CD4-positive, alpha-beta T cell (primary cell): ENCODE measurements around the gene GARIN5A. TPM values are rescaled to one million over a fixed set of nuclear protein-coding genes. Genes with fewer than 3 reads are reported as not detected.

ENCODE experiments used
- ATAC-seq: fragments of 200-7000 bp; cut with Tn5 transposase; one replicate; pipeline ENCODE4 v1.10.0; 2022; ENCODE audit warnings: mild to moderate bottlenecking; ENCODE audit not compliant: poor library complexity
- CTCF ChIA-PET: fragments of 350-600 bp; sonication (Branson Sonifier 250); formaldehyde crosslinking; loops from one replicate; lab custom pipeline; 2021; ENCODE audit warnings: antibody characterized with exemption, inconsistent platforms; lab: Charles Lee
- POLR2A ChIA-PET: fragments of 350-600 bp; sonication (Branson Sonifier 250); formaldehyde crosslinking; loops from one replicate; lab custom pipeline; 2021; ENCODE audit warnings: antibody characterized with exemption, inconsistent platforms; lab: Charles Lee
- DNase-seq, 14 experiments: peaks; one replicate each; pipeline ENCODE4 v3.0.0-alpha.2; 2013 to 2020; ENCODE audit warnings: mixed read lengths in 2 of 14
- H3K27ac ChIP-seq, 2 donors: one replicate each; pipeline versions ENCODE4 v1.5.1 to v1.7.0; 2013; ENCODE audit warnings: low read length in 2 of 2, low read depth in 1 of 2, mild to moderate bottlenecking in 1 of 2
- H3K27me3 ChIP-seq, 2 experiments: 1 replicate in 1 of 2; 2 replicates in 1 of 2; pipeline versions ENCODE4 v1.6.1 to v1.7.0; 2013; ENCODE audit warnings: low read length in 2 of 2, control low read depth in 1 of 2, mild to moderate bottlenecking in 1 of 2, moderate library complexity in 1 of 2; ENCODE audit not compliant: insufficient read depth in 2 of 2, control insufficient read depth in 1 of 2
- H3K36me3 ChIP-seq: one replicate; pipeline ENCODE4 v1.6.1; 2013; ENCODE audit warnings: low read length, control low read depth; ENCODE audit not compliant: insufficient read depth
- H3K4me1 ChIP-seq: one replicate; pipeline ENCODE4 v1.6.1; 2013; ENCODE audit warnings: low read length, control low read depth; ENCODE audit not compliant: insufficient read depth
- H3K4me3 ChIP-seq: one replicate; pipeline ENCODE4 v1.5.1; 2013; ENCODE audit warnings: mild to moderate bottlenecking, low read length, moderate library complexity
- H3K9me3 ChIP-seq, 2 experiments: 1 replicate in 1 of 2; 2 replicates in 1 of 2; pipeline versions ENCODE4 v1.6.1 to v1.7.0; 2013; ENCODE audit warnings: low read length in 2 of 2, mild to moderate bottlenecking in 2 of 2, control low read depth in 1 of 2, moderate library complexity in 1 of 2; ENCODE audit not compliant: control insufficient read depth in 1 of 2, insufficient read depth in 1 of 2
- H3K27ac Mint-ChIP-seq: one replicate; pipeline ENCODE4 v1.8.0; 2020; ENCODE audit warnings: mixed read lengths
- H3K27me3 Mint-ChIP-seq: one replicate; pipeline ENCODE4 v1.8.0; 2021; ENCODE audit warnings: mixed read lengths
- H3K36me3 Mint-ChIP-seq: one replicate; pipeline ENCODE4 v1.8.0; 2021; ENCODE audit warnings: low read depth, mixed read lengths
- H3K4me1 Mint-ChIP-seq: one replicate; pipeline ENCODE4 v1.8.0; 2021; ENCODE audit warnings: low read depth, mixed read lengths
- H3K4me3 Mint-ChIP-seq: one replicate; pipeline ENCODE4 v1.8.0; 2020; ENCODE audit warnings: mild to moderate bottlenecking, mixed read lengths
- H3K9me3 Mint-ChIP-seq: one replicate; pipeline ENCODE4 v1.8.0; 2020; ENCODE audit warnings: mixed read lengths
- CTCF ChIP-seq: fragments of 200-600 bp; IDR thresholded peaks from one replicate; pipeline ENCODE4 v1.8.0; 2022; ENCODE audit warnings: antibody characterized with exemption, mild to moderate bottlenecking
- intact Hi-C, 2 experiments: fragments of 100-400 bp; cut with DNase I in 1 of 2; cut with micrococcal nuclease in 1 of 2; formaldehyde crosslinking; loops; one replicate each; pipeline versions ENCODE4 v1.15.1 to v1.9.0; 2023 to 2025; cut with DNase I, micrococcal nuclease
- total RNA-seq, 174 experiments: library from RNA in 2 of 174; stranded (reverse) in 2 of 174; gene quantifications; one replicate each; pipeline ENCODE4 v1.2.3 and lab custom pipeline; 2021 to 2026

Gene GARIN5A
- total RNA-seq, 2 experiments from 2014 or later = 0.50 TPM; not detected in 1

GRCh38 chr19:50453243-50453642, 23.4 kb downstream of the GARIN5A start:
- H3K27ac ChIP-seq = no peak overlapping the region
- ChIA-PET POLR2A (no interaction called here), CTCF (no interaction called here)
- H3K4me3 Mint-ChIP-seq = no peak overlapping the region
- H3K9me3 ChIP-seq = peaks cover 0 to 2% of the 10 kb centered on the region in 2 experiments
- no peaks in the 10 kb centered on the region for H3K4me1 ChIP-seq
- intact Hi-C loops = no loop called here
- H3K4me3 ChIP-seq = no peak overlapping the region
- ATAC-seq = no peak
- H3K27me3 Mint-ChIP-seq = peaks cover 25% of the 10 kb centered on the region
- no peak for DNase-seq
- no peaks in the 10 kb centered on the region for H3K36me3 ChIP-seq
- TF ChIP-seq CTCF = no peak
- peaks cover 3 to 7% of the 10 kb centered on the region in 2 experiments for H3K27me3 ChIP-seq
- H3K9me3 Mint-ChIP-seq = no peaks in the 10 kb centered on the region
- H3K36me3 Mint-ChIP-seq = no peaks in the 10 kb centered on the region
- no peaks in the 10 kb centered on the region for H3K4me1 Mint-ChIP-seq
- no peak overlapping the region for H3K27ac Mint-ChIP-seq

- Histone ChIP-seq H3K27me3 (no peaks in the 10 kb centered on the region), H3K27ac (no peak overlapping the region), H3K9me3 (peaks cover 0 to 5% of the 10 kb centered on the region in 2 experiments), H3K4me3 (no peak overlapping the region), H3K4me1 (no peaks in the 10 kb centered on the region), H3K36me3 (no peaks in the 10 kb centered on the region)
- no peaks in the 10 kb centered on the region for H3K9me3 Mint-ChIP-seq
- no peak for TF ChIP-seq CTCF
- ChIA-PET CTCF (no interaction called here), POLR2A (no interaction called here)
- H3K27ac Mint-ChIP-seq = no peak overlapping the region
- peaks cover 16% of the 10 kb centered on the region for H3K27me3 Mint-ChIP-seq
- H3K4me1 Mint-ChIP-seq = no peaks in the 10 kb centered on the region
- no peaks in the 10 kb centered on the region for H3K36me3 Mint-ChIP-seq
- ATAC-seq (no peak), DNase-seq (peak in 1 of 14 experiments; percentile 8)
- intact Hi-C loops = no loop called here
- no peak overlapping the region for H3K4me3 Mint-ChIP-seq
Observed at GRCh38 chr19:50451223-50451534, 25.5 kb downstream of the GARIN5A start.

- H3K36me3 ChIP-seq = no peaks in the 10 kb centered on the region
- POLR2A ChIA-PET = no interaction called here
- DNase-seq = peak in 1 of 14 experiments; percentile 9
- ATAC-seq = no peak
- intact Hi-C loops = no loop called here
- no peak for TF ChIP-seq CTCF
- Mint-ChIP-seq H3K4me1 (no peaks in the 10 kb centered on the region), H3K36me3 (no peaks in the 10 kb centered on the region), H3K27ac (no peak overlapping the region), H3K4me3 (no peak overlapping the region), H3K27me3 (peaks cover 12% of the 10 kb centered on the region), H3K9me3 (no peaks in the 10 kb centered on the region)
- CTCF ChIA-PET = no interaction called here
- no peak overlapping the region for H3K27ac ChIP-seq
- H3K9me3 ChIP-seq = peaks cover 0 to 5% of the 10 kb centered on the region in 2 experiments
- H3K4me3 ChIP-seq = no peak overlapping the region
- H3K27me3 ChIP-seq = no peaks in the 10 kb centered on the region
- H3K4me1 ChIP-seq = no peaks in the 10 kb centered on the region
Observed at GRCh38 chr19:50450369-50451222, 26.1 kb downstream of the GARIN5A start.
